ENCODE results near the gene SLC3A2.

Gene SLC3A2

DNA sequence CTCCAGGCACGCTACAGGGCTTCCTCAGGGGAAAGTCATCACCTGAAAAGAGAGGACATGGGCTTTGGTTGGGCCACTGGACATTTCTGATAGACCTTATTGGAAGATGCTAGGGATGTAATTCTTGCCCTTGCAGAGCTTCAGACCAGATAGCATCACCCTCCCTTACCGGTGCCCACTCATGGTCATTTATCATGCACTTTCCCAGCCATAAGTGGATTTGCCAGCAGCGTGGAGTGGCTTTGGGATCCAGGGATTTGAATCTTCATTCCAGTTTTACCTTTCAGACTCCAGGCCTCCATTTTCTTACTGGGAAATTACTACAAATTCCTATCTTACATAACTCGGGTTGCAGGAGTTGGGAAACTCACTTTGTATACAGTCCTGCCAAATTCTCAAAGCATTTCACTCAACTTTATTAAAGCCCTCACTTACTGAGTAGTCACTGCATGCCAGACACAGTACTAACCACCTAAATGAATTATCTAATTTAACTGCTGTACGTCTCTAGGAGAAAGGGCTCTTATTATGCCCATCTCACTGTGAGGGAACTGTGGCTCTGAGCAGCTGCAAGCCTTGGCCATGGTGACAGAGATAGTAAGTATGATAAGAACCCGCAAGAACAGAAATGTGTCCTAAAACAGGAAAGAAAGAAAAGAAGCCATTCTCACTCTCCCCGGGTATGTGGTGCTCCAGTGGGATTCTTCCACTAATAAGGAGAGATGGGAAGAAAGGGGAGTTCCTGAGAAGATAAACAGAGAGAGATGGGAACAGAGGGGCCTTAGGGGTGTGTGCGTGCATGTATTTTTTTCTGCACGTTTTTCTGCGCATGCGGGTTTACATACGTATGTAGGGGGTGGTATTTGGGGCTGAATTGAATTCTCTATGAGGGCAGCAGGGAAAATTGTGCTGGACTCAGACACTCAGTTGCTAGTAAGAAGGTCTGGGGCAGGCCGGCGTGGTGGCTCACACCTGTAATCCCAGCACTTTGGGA is 30.7 kb downstream of the SLC3A2 start:
- no peak for DNase-seq

GRCh38 chr11:62912268-62912667 is 31.6 kb downstream of the SLC3A2 start:
- no peak for DNase-seq

DNA sequence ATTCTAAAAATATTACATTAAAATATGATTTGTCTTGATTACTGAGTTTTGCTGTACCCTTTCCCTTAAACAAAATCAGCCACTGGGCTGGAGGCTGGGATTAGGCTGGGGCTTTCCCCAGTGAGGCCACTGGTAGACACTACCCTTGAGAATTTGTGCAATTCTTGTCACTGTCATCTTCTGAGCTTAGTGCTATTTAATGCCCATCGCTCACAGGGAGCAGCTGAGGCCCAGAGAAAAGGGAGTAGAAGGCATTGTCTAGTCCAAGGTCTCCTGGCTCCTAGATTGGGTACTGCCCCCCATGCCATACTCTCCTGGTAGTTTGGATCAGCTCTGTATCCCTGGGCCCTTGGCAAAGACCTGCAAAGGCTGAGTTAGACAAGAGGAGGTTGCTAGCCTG is 33.7 kb downstream of the SLC3A2 start:
- no peak for DNase-seq

GRCh38 chr11:62917906-62918502 is 37.3 kb downstream of the SLC3A2 start:
- DNase-seq: no peak

GRCh38 chr11:62918531-62918930 is 37.8 kb downstream of the SLC3A2 start:
- no peak for DNase-seq

DNA sequence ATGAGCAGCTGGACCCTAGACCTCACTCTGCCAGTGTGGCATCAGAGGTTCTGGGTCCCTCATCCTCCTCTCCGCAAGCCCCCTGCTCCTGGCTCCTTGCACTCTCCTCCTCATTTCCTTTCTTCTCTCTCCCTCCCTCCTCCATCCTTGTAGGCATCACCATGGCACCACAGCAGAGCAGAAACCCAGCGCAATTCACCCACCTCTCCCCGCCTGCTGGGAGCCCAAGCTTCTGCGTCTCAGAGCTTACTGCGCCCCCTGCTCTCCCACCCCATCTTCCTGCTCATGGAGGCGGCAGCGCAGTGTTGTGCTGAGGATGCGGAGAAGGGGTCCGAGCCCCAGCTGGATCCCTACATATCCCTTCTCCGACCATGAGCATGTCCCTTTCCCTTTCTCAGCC is 38.8 kb downstream of the SLC3A2 start:
- no peak for DNase-seq

DNA sequence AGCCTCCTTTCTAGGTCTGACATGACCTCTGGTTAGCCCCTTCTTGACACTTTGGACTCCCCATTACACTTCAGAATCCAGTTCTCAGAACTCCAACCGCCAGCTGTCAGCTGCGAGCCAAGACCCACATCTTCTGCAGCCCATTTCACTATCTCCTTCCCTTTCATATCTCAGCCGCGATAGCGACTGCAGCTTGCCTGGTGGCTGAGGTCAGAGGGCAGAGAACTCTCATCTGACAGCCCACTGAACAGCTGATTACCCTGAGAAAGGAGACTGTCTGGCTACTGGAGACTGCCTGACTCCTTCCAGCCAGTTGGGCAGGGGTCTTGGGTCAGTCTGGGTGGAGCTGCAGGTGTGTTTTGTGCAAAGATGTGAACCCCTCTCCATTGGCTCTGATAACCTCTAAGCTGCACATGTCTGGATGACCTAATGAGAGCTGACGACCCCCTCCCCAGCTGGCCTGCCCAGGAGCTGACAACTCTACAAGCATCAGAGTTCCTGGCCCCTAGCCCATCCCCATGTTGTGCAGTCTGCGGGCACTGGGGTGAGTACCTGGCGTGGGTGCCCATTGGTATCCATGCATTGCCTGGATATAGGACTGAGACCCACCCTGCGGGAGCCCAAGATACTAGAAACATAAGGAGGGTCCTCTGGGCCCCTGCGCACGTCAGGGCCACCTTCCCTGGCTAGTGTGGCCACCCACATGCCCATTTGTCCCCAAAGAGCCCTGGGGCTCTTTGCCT is 39.4 kb downstream of the SLC3A2 start:
- no peak for DNase-seq

GRCh38 chr11:62921201-62921572 is 40.5 kb downstream of the SLC3A2 start, which contains the start of gene CHRM1:
CHRM1 (minus strand) TSS chr11:62921363; CDS start chr11:62911100, 10,263 bp downstream.
- no peak for DNase-seq

DNA sequence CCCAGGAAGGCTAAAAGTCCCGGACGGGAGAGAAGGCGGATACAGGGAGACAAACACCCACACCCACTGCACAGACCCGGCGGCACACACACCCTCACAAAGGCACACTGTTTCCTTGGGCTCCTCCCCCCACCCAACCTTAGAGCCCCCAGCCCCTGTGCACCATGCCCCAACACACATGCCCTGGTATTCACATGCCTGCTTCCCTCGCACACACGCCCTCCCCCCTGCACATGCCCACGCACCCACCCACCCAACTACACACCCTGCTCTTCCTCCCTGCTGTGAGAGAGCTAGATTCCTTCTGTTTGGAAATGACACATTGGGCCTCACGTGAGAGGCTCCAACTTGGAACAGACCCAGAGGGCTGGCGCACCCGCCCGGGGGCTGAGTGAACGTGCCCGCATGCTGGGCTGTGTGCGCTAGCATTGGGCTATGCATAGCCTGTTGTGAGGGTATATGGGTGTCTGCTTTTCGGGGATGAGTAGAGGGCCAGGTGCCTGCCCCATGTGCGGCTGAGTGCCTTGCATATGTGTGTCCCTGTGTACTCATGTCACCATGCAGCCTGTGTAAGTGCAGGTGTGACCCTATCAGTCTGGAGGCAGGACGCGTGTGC is 41.0 kb downstream of the SLC3A2 start:
- no peak for DNase-seq

GRCh38 chr11:62922189-62922589 is 41.5 kb downstream of the SLC3A2 start:
- DNase-seq: no peak

DNA sequence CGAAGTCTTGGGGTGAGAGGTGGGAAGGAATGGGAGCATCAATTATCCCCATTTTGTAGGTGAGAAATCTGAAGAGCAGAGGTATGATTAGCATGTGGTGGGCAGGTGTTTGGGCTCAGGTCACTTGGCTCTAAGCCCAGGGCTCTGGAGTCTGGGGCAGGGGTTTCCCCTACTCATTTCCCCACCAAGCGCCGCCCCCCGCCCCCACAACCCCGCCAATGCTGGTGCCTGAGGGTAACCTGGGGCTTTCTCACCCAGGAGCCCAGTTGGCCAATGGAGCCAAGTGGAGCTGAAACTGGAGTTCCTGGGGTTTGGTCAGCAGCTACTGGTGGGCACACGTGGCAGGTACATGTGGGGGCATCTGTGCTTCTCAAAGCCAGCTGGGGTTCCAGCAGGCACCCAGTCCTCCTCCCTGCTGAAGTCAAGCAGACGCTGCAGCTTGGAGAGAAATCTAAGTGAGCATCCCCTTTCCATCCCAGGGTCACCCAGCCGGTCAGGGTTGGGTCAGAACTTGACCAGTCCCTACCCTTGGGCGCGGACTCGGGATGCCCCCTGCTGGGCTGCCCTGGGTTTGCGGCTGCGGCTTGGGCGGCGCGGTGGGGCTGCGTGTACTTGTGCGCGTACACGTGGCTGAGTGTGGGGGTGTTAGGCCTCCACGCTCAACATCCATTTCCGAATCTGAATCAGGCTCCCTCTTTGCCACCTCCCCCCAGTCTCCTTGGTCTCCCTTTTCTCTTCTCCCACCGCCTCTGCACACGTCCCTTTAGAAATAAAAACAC is 42.1 kb downstream of the SLC3A2 start:
- no peak for DNase-seq

GRCh38 chr11:62923601-62924411 is 43.1 kb downstream of the SLC3A2 start:
- peak; percentile 26 for DNase-seq

- no peak for DNase-seq
Observed at GRCh38 chr11:62925308-62925707, 44.6 kb downstream of the SLC3A2 start.

GRCh38 chr11:62925745-62926679 is 45.3 kb downstream of the SLC3A2 start:
- DNase-seq: no peak

- no peak for DNase-seq
Observed at GRCh38 chr11:62926680-62927455, 46.2 kb downstream of the SLC3A2 start.

- no peak for DNase-seq
Observed at GRCh38 chr11:62928011-62928410, 47.3 kb downstream of the SLC3A2 start.

GRCh38 chr11:62930157-62930556 is 49.5 kb downstream of the SLC3A2 start:
- DNase-seq: no peak

DNA sequence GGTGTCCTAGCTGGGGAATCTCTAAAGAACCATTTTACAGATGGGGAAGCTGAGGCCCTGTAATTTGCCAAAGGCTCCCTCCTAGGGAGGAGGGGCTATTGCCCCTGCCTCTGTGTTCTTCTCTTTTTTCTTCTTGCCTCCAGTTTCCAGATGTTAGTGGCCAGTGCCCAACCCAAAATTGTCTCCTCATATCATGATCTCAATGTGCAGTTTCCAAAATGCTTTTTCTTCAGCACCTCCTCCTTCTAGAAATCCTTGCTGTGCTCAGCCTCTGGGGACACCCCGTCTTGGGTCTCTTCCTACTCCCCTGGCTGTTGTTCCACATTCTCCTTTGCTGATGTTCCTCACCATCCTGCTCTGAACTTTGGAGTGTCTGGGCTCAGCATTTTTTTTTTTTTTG is 50.0 kb downstream of the SLC3A2 start:
- no peak for DNase-seq
